ENCODE results near the gene OGDHL.
A peak's percentile ranks its signal among the peaks of the same experiment; 100 is the strongest.

Gene OGDHL

GRCh38 chr10:49766484-49766883, 4.4 kb upstream of the OGDHL start:
- no peak overlapping the region for H4K8ac ChIP-seq (ENCODE audit: low read length)
- H2AFZ ChIP-seq (ENCODE audit: low read depth, low read length), result no peak overlapping the region
- 54% methylated on average over 2 of the region's 2 CpGs for WGBS
- H2BK15ac ChIP-seq (ENCODE audit: low read depth, poor library complexity, severe bottlenecking), result no peak overlapping the region
- no peak overlapping the region for H4K91ac ChIP-seq (ENCODE audit: low read length)
- H3K4me1 ChIP-seq (ENCODE audit: control insufficient read depth, insufficient read depth, low read depth, low read length), result peaks cover 8% of the 10 kb centered on the region
- peaks cover 2% of the 10 kb centered on the region for H3K9me3 ChIP-seq (ENCODE audit: control insufficient read depth, low read length)
- H3K79me1 ChIP-seq (replicated peaks; ENCODE audit: low read length, poor library complexity, severe bottlenecking), result no peaks in the 10 kb centered on the region
- no peak overlapping the region for H2AK5ac ChIP-seq (ENCODE audit: low read length, severe bottlenecking)
- H3K36me3 ChIP-seq (ENCODE audit: control insufficient read depth in 1 of 2, insufficient read depth in 2 of 2, low read depth in 1 of 2, low read length in 2 of 2), result peaks cover 0 to 5% of the 10 kb centered on the region in 2 experiments
- no peak overlapping the region for H3K23ac ChIP-seq (ENCODE audit: low read length in 2 of 2)
- peaks cover 19 to 71% of the 10 kb centered on the region in 2 experiments for H3K27me3 ChIP-seq (ENCODE audit: control insufficient read depth in 1 of 2, insufficient read depth in 1 of 2, low read length in 2 of 2)
- H3K9ac ChIP-seq (ENCODE audit: low read length), result no peak overlapping the region
- no peak overlapping the region for H3K14ac ChIP-seq (ENCODE audit: low read length in 2 of 2)
- no peak overlapping the region for H2BK5ac ChIP-seq (ENCODE audit: low read depth, low read length, poor library complexity, severe bottlenecking)
- H2BK120ac ChIP-seq (ENCODE audit: low read depth, low read length), result no peak overlapping the region
- no peak overlapping the region for H3K4me2 ChIP-seq (ENCODE audit: low read length, poor library complexity, severe bottlenecking)
- H2BK12ac ChIP-seq (ENCODE audit: low read length in 2 of 2), result no peak overlapping the region
- DNase-seq, result no peak
- no peak overlapping the region for H3K4ac ChIP-seq (ENCODE audit: low read depth in 1 of 2, low read length in 2 of 2)
- no peak overlapping the region for H3K18ac ChIP-seq (ENCODE audit: low read depth in 1 of 2, low read length in 2 of 2)
- H3K4me3 ChIP-seq (ENCODE audit: insufficient read depth in 1 of 2, low read depth in 1 of 2, low read length in 2 of 2), result no peak overlapping the region
- H3K27ac ChIP-seq (ENCODE audit: low read length, poor library complexity, severe bottlenecking), result no peak overlapping the region

- no peak overlapping the region for H4K91ac ChIP-seq (ENCODE audit: low read length)
- peak overlapping the region; percentile 95 for H3K4me2 ChIP-seq (ENCODE audit: low read length, poor library complexity, severe bottlenecking)
- H3K23ac ChIP-seq (ENCODE audit: low read length in 2 of 2), result no peak overlapping the region
- peaks cover 2% of the 10 kb centered on the region for H3K9me3 ChIP-seq (ENCODE audit: control insufficient read depth, low read length)
- no peak overlapping the region for H3K27ac ChIP-seq (ENCODE audit: low read length, poor library complexity, severe bottlenecking)
- H2BK15ac ChIP-seq (ENCODE audit: low read depth, poor library complexity, severe bottlenecking), result no peak overlapping the region
- no peak for DNase-seq
- H3K79me1 ChIP-seq (replicated peaks; ENCODE audit: low read length, poor library complexity, severe bottlenecking), result no peaks in the 10 kb centered on the region
- H3K4ac ChIP-seq (ENCODE audit: low read depth in 1 of 2, low read length in 2 of 2), result no peak overlapping the region
- peaks cover 11% of the 10 kb centered on the region for H3K4me1 ChIP-seq (ENCODE audit: control insufficient read depth, insufficient read depth, low read depth, low read length)
- no peak overlapping the region for H2BK120ac ChIP-seq (ENCODE audit: low read depth, low read length)
- H4K8ac ChIP-seq (ENCODE audit: low read length), result no peak overlapping the region
- peak overlapping the region in 1 of 2 experiments; percentile 62 for H3K4me3 ChIP-seq (ENCODE audit: insufficient read depth in 1 of 2, low read depth in 1 of 2, low read length in 2 of 2)
- no peak overlapping the region for H3K14ac ChIP-seq (ENCODE audit: low read length in 2 of 2)
- H2BK12ac ChIP-seq (ENCODE audit: low read length in 2 of 2), result no peak overlapping the region
- no peaks in the 10 kb centered on the region for H3K36me3 ChIP-seq (ENCODE audit: control insufficient read depth in 1 of 2, insufficient read depth in 2 of 2, low read depth in 1 of 2, low read length in 2 of 2)
- no peak overlapping the region for H2AFZ ChIP-seq (ENCODE audit: low read depth, low read length)
- H3K27me3 ChIP-seq (ENCODE audit: control insufficient read depth in 1 of 2, insufficient read depth in 1 of 2, low read length in 2 of 2), result peaks cover 24 to 71% of the 10 kb centered on the region in 2 experiments
- H3K9ac ChIP-seq (ENCODE audit: low read length), result no peak overlapping the region
- WGBS, result 50% methylated on average over 2 of the region's 4 CpGs
- H2BK5ac ChIP-seq (ENCODE audit: low read depth, low read length, poor library complexity, severe bottlenecking), result no peak overlapping the region
- no peak overlapping the region for H2AK5ac ChIP-seq (ENCODE audit: low read length, severe bottlenecking)
- H3K18ac ChIP-seq (ENCODE audit: low read depth in 1 of 2, low read length in 2 of 2), result no peak overlapping the region
Observed at GRCh38 chr10:49762566-49762877, 399 bp upstream of the OGDHL start.

GRCh38 chr10:49761201-49761788, 828 bp downstream of the OGDHL start:
- no peak overlapping the region for H2BK15ac ChIP-seq (ENCODE audit: low read depth, poor library complexity, severe bottlenecking)
- H3K27me3 ChIP-seq (ENCODE audit: control insufficient read depth in 1 of 2, insufficient read depth in 1 of 2, low read length in 2 of 2), result peaks cover 29 to 71% of the 10 kb centered on the region in 2 experiments
- no peak overlapping the region for H3K14ac ChIP-seq (ENCODE audit: low read length in 2 of 2)
- WGBS, result 26% methylated on average over 16 of the region's 16 CpGs
- peaks cover 1% of the 10 kb centered on the region for H3K9me3 ChIP-seq (ENCODE audit: control insufficient read depth, low read length)
- no peaks in the 10 kb centered on the region for H3K79me1 ChIP-seq (replicated peaks; ENCODE audit: low read length, poor library complexity, severe bottlenecking)
- H4K91ac ChIP-seq (ENCODE audit: low read length), result no peak overlapping the region
- DNase-seq, result no peak
- no peak overlapping the region for H3K18ac ChIP-seq (ENCODE audit: low read depth in 1 of 2, low read length in 2 of 2)
- H3K4me1 ChIP-seq (ENCODE audit: control insufficient read depth, insufficient read depth, low read depth, low read length), result peaks cover 11% of the 10 kb centered on the region
- no peak overlapping the region for H3K27ac ChIP-seq (ENCODE audit: low read length, poor library complexity, severe bottlenecking)
- H3K4me2 ChIP-seq (ENCODE audit: low read length, poor library complexity, severe bottlenecking), result peak overlapping the region; percentile 95
- peak overlapping the region; percentile 42 for H2AFZ ChIP-seq (ENCODE audit: low read depth, low read length)
- H2BK12ac ChIP-seq (ENCODE audit: low read length in 2 of 2), result no peak overlapping the region
- peaks cover 0 to 5% of the 10 kb centered on the region in 2 experiments for H3K36me3 ChIP-seq (ENCODE audit: control insufficient read depth in 1 of 2, insufficient read depth in 2 of 2, low read depth in 1 of 2, low read length in 2 of 2)
- no peak overlapping the region for H3K4ac ChIP-seq (ENCODE audit: low read depth in 1 of 2, low read length in 2 of 2)
- H3K23ac ChIP-seq (ENCODE audit: low read length in 2 of 2), result peak overlapping the region in 1 of 2 experiments; percentile 17
- H3K4me3 ChIP-seq (ENCODE audit: insufficient read depth in 1 of 2, low read depth in 1 of 2, low read length in 2 of 2), result peak overlapping the region; percentile 62 to 75
- H2BK120ac ChIP-seq (ENCODE audit: low read depth, low read length), result no peak overlapping the region
- H4K8ac ChIP-seq (ENCODE audit: low read length), result no peak overlapping the region
- no peak overlapping the region for H2AK5ac ChIP-seq (ENCODE audit: low read length, severe bottlenecking)
- no peak overlapping the region for H3K9ac ChIP-seq (ENCODE audit: low read length)
- H2BK5ac ChIP-seq (ENCODE audit: low read depth, low read length, poor library complexity, severe bottlenecking), result no peak overlapping the region

GRCh38 chr10:49760789-49761188, 1.3 kb downstream of the OGDHL start:
- Histone ChIP-seq H3K4me3 (ENCODE audit: insufficient read depth in 1 of 2, low read depth in 1 of 2, low read length in 2 of 2) (no peak overlapping the region), H3K4ac (ENCODE audit: low read depth in 1 of 2, low read length in 2 of 2) (no peak overlapping the region), H2AFZ (ENCODE audit: low read depth, low read length) (no peak overlapping the region), H3K27ac (ENCODE audit: low read length, poor library complexity, severe bottlenecking) (no peak overlapping the region), H3K79me1 (replicated peaks; ENCODE audit: low read length, poor library complexity, severe bottlenecking) (no peaks in the 10 kb centered on the region), H3K23ac (ENCODE audit: low read length in 2 of 2) (no peak overlapping the region), H3K4me1 (ENCODE audit: control insufficient read depth, insufficient read depth, low read depth, low read length) (peaks cover 14% of the 10 kb centered on the region), H2BK12ac (ENCODE audit: low read length in 2 of 2) (no peak overlapping the region), H2BK120ac (ENCODE audit: low read depth, low read length) (no peak overlapping the region), H2AK5ac (ENCODE audit: low read length, severe bottlenecking) (no peak overlapping the region), H3K18ac (ENCODE audit: low read depth in 1 of 2, low read length in 2 of 2) (no peak overlapping the region), H2BK5ac (ENCODE audit: low read depth, low read length, poor library complexity, severe bottlenecking) (no peak overlapping the region), H4K91ac (ENCODE audit: low read length) (no peak overlapping the region), H3K27me3 (ENCODE audit: control insufficient read depth in 1 of 2, insufficient read depth in 1 of 2, low read length in 2 of 2) (peaks cover 33 to 75% of the 10 kb centered on the region in 2 experiments), H3K9ac (ENCODE audit: low read length) (no peak overlapping the region), H4K8ac (ENCODE audit: low read length) (no peak overlapping the region), H3K36me3 (ENCODE audit: control insufficient read depth in 1 of 2, insufficient read depth in 2 of 2, low read depth in 1 of 2, low read length in 2 of 2) (peaks cover 0 to 5% of the 10 kb centered on the region in 2 experiments), H3K9me3 (ENCODE audit: control insufficient read depth, low read length) (no peaks in the 10 kb centered on the region), H3K14ac (ENCODE audit: low read length in 2 of 2) (no peak overlapping the region), H3K4me2 (ENCODE audit: low read length, poor library complexity, severe bottlenecking) (no peak overlapping the region), H2BK15ac (ENCODE audit: low read depth, poor library complexity, severe bottlenecking) (no peak overlapping the region)
- WGBS, result 71% methylated on average over 3 of the region's 3 CpGs
- no peak for DNase-seq

Data from mesenchymal stem cell (in vitro differentiated cells and primary cell).